Endothelial cell of hepatic sinusoid (primary cell): ENCODE data around the gene CD164.
"Not testable (repeated sequence)": the region's sequence is repeated elsewhere in the genome, so short reads cannot be mapped to it uniquely, and the experiment has no call there.

Source experiments
- in situ Hi-C: cut with HindIII; loops from 2 replicates; pipeline ENCODE4 v1.10.0; 2017; ENCODE audit warnings: low sequenced_read_pairs

CD164 gene

GRCh38 chr6:109377717-109378116 lies 4.5 kb downstream of the CD164 start:
- in situ Hi-C loops, result loop anchor here (10.0 kb wide), 1 partner anchor 87 kb away; no protein-coding TSS in a partner anchor

GRCh38 chr6:109374326-109374892 lies 7.9 kb downstream of the CD164 start:
- in situ Hi-C loops, result loop anchor here (10.0 kb wide), 1 partner anchor 90 kb away; no protein-coding TSS in a partner anchor

GRCh38 chr6:109373762-109374161 lies 8.5 kb downstream of the CD164 start:
- in situ Hi-C loops, result loop anchor here (10.0 kb wide), 1 partner anchor 91 kb away; no protein-coding TSS in a partner anchor

- in situ Hi-C loops, result loop anchor here (10.0 kb wide), 1 partner anchor 91 kb away; no protein-coding TSS in a partner anchor
Observed at GRCh38 chr6:109373331-109373730, 8.9 kb downstream of the CD164 start.

GRCh38 chr6:109372130-109372529 lies 10.1 kb downstream of the CD164 start:
- in situ Hi-C loops, result loop anchor here (10.0 kb wide), 1 partner anchor 93 kb away; no protein-coding TSS in a partner anchor

- in situ Hi-C loops, result loop anchor here (10.0 kb wide), 1 partner anchor 94 kb away; no protein-coding TSS in a partner anchor
Observed at GRCh38 chr6:109370792-109371191, 11.5 kb downstream of the CD164 start.

- in situ Hi-C loops, result loop anchor here (10.0 kb wide), 1 partner anchor 94 kb away; no protein-coding TSS in a partner anchor
Observed at GRCh38 chr6:109370336-109370735, 11.9 kb downstream of the CD164 start.

GRCh38 chr6:109369728-109370127 lies 12.5 kb downstream of the CD164 start:
- in situ Hi-C loops, result loop anchor here (10.0 kb wide), 1 partner anchor 95 kb away; no protein-coding TSS in a partner anchor

- in situ Hi-C loops, result not testable (repeated sequence)
Observed at GRCh38 chr6:109364382-109365078, 17.7 kb downstream of the CD164 start.

- in situ Hi-C loops, result no loop called here
Observed at GRCh38 chr6:109363753-109364152, 18.5 kb downstream of the CD164 start.

GRCh38 chr6:109362102-109362884 lies 20.0 kb downstream of the CD164 start:
- in situ Hi-C loops, result no loop called here

GRCh38 chr6:109360791-109361190 lies 21.5 kb downstream of the CD164 start:
- in situ Hi-C loops, result no loop called here

GRCh38 chr6:109360281-109360680 lies 22.0 kb downstream of the CD164 start:
- in situ Hi-C loops, result no loop called here

GRCh38 chr6:109359248-109359647 lies 23.0 kb downstream of the CD164 start:
- in situ Hi-C loops, result no loop called here

GRCh38 chr6:109358204-109358603 lies 24.1 kb downstream of the CD164 start:
- in situ Hi-C loops, result no loop called here

- in situ Hi-C loops, result no loop called here
Observed at GRCh38 chr6:109356237-109356636, 26.0 kb downstream of the CD164 start.

- in situ Hi-C loops, result no loop called here
Observed at GRCh38 chr6:109351231-109352130, 30.8 kb downstream of the CD164 start.

- in situ Hi-C loops, result no loop called here
Observed at GRCh38 chr6:109349419-109349987, 32.8 kb downstream of the CD164 start.

- in situ Hi-C loops, result no loop called here
Observed at GRCh38 chr6:109348226-109348625, 34.0 kb downstream of the CD164 start.

- in situ Hi-C loops, result no loop called here
Observed at GRCh38 chr6:109347779-109348178, 34.5 kb downstream of the CD164 start.
